Measurements from ENCODE around the gene LRRC4. TPM values are rescaled to one million over a fixed set of nuclear protein-coding genes. Genes with fewer than 3 reads are reported as not detected.
A peak's percentile ranks its signal among the peaks of the same experiment; 100 is the strongest.

The LRRC4 gene
- total and polyA plus RNA-seq, 4 donors, result 4.7 to 14.6 (median 6.9) TPM

GRCh38 chr7:127997226-127997922, 33.9 kb downstream of the LRRC4 start:
- H3K27ac ChIP-seq (ENCODE audit: low read depth in 1 of 2, low read length in 1 of 2), result no peak overlapping the region
- peaks cover 0 to 8% (median 5%) of the 10 kb centered on the region in 4 donors for H3K36me3 ChIP-seq (ENCODE audit: control insufficient read depth in 4 of 4, insufficient read depth in 4 of 4, low read length in 4 of 4)
- DNase-seq, result no peak
- H3K9ac ChIP-seq (ENCODE audit: insufficient read depth in 1 of 2, low read length in 2 of 2), result no peak overlapping the region
- WGBS, 2 donors, result 78 to 89% methylated on average over 4 of the region's 4 CpGs
- ATAC-seq (ENCODE audit: insufficient read depth, low FRiP score), result no peak
- peaks cover 0 to 1% (median 0%) of the 10 kb centered on the region in 4 donors for H3K9me3 ChIP-seq (ENCODE audit: control insufficient read depth in 4 of 4, insufficient read depth in 3 of 4, low read length in 3 of 4)
- TF ChIP-seq CTCF (IDR thresholded peaks at IDR 0.05; ENCODE audit: control extremely low read depth, extremely low read depth), result no peak
- H3K4me1 ChIP-seq (ENCODE audit: control insufficient read depth in 5 of 5, insufficient read depth in 5 of 5, low read length in 5 of 5), result peaks cover 14 to 39% (median 22%) of the 10 kb centered on the region in 5 donors
- no peak overlapping the region for H3K4me3 ChIP-seq
- H3K27me3 ChIP-seq (ENCODE audit: control insufficient read depth in 3 of 3, insufficient read depth in 3 of 3, low read length in 2 of 3), result no peaks in the 10 kb centered on the region

GRCh38 chr7:127996253-127997071, 34.8 kb downstream of the LRRC4 start:
- Histone ChIP-seq H3K27ac (ENCODE audit: low read depth in 1 of 2, low read length in 1 of 2) (no peak overlapping the region), H3K9me3 (ENCODE audit: control insufficient read depth in 4 of 4, insufficient read depth in 3 of 4, low read length in 3 of 4) (peaks cover 0 to 1% (median 0%) of the 10 kb centered on the region in 4 donors), H3K4me1 (ENCODE audit: control insufficient read depth in 5 of 5, insufficient read depth in 5 of 5, low read length in 5 of 5) (peaks cover 14 to 39% (median 27%) of the 10 kb centered on the region in 5 donors), H3K36me3 (ENCODE audit: control insufficient read depth in 4 of 4, insufficient read depth in 4 of 4, low read length in 4 of 4) (peaks cover 0 to 8% (median 4%) of the 10 kb centered on the region in 4 donors), H3K27me3 (ENCODE audit: control insufficient read depth in 3 of 3, insufficient read depth in 3 of 3, low read length in 2 of 3) (no peaks in the 10 kb centered on the region), H3K9ac (ENCODE audit: insufficient read depth in 1 of 2, low read length in 2 of 2) (peak overlapping the region in 1 of 2 donors; percentile 1), H3K4me3 (no peak overlapping the region)
- ATAC-seq (ENCODE audit: insufficient read depth, low FRiP score), result no peak
- peak in 1 of 3 donors; percentile 38 for DNase-seq
- TF ChIP-seq CTCF (IDR thresholded peaks at IDR 0.05; ENCODE audit: control extremely low read depth, extremely low read depth), result no peak
- 86 to 92% methylated on average over 11 of the region's 11 CpGs for WGBS, 2 donors

- H3K9ac ChIP-seq (ENCODE audit: insufficient read depth in 1 of 2, low read length in 2 of 2), result peak overlapping the region in 1 of 2 donors; percentile 1
- no peak overlapping the region for H3K27ac ChIP-seq (ENCODE audit: low read depth in 1 of 2, low read length in 1 of 2)
- H3K4me3 ChIP-seq, result no peak overlapping the region
- no peaks in the 10 kb centered on the region for H3K27me3 ChIP-seq (ENCODE audit: control insufficient read depth in 3 of 3, insufficient read depth in 3 of 3, low read length in 2 of 3)
- peaks cover 14 to 39% (median 27%) of the 10 kb centered on the region in 5 donors for H3K4me1 ChIP-seq (ENCODE audit: control insufficient read depth in 5 of 5, insufficient read depth in 5 of 5, low read length in 5 of 5)
- H3K9me3 ChIP-seq (ENCODE audit: control insufficient read depth in 4 of 4, insufficient read depth in 3 of 4, low read length in 3 of 4), result peaks cover 0 to 1% (median 0%) of the 10 kb centered on the region in 4 donors
- 67 to 80% methylated on average over 3 of the region's 3 CpGs for WGBS, 2 donors
- DNase-seq (peak in 1 of 3 donors; percentile 46), ATAC-seq (ENCODE audit: insufficient read depth, low FRiP score) (no peak)
- TF ChIP-seq CTCF (IDR thresholded peaks at IDR 0.05; ENCODE audit: control extremely low read depth, extremely low read depth), result no peak
- H3K36me3 ChIP-seq (ENCODE audit: control insufficient read depth in 4 of 4, insufficient read depth in 4 of 4, low read length in 4 of 4), result peaks cover 0 to 9% (median 2%) of the 10 kb centered on the region in 4 donors
These were observed 35.4 kb downstream of the LRRC4 start for GRCh38 chr7:127995881-127996215.
